Gastrocnemius medialis (tissue), 4 donors: Measurements from ENCODE around the gene LPA. TPM values are rescaled to one million over a fixed set of nuclear protein-coding genes. Genes with fewer than 3 reads are reported as not detected.
A peak's percentile ranks its signal among the peaks of the same experiment; 100 is the strongest.
"Not testable (repeated sequence)": the region's sequence is repeated elsewhere in the genome, so short reads cannot be mapped to it uniquely, and the experiment has no call there.

Source experiments
- ATAC-seq, 2 donors: fragments of 150-250 bp; one replicate each; pipeline ENCODE4 v1.9.1; 2016
- DNase-seq, 2 donors: peaks; one replicate each; pipeline ENCODE4 v3.0.0-alpha.2; 2019
- H3K27ac ChIP-seq, 4 donors: fragments of 200-600 bp; sonication (generic); 1 replicate in 1 of 4; 2 replicates in 3 of 4; pipeline ENCODE4 v1.5.1; 2016 to 2018; ENCODE audit warnings: mild to moderate bottlenecking in 2 of 4, moderate library complexity in 1 of 4
- H3K27me3 ChIP-seq, 3 donors: fragments of 200-600 bp; sonication (generic) in 2 of 3; 1 replicate in 1 of 3; 2 replicates in 2 of 3; pipeline versions ENCODE4 v1.5.1 to v1.6.0; 2016 to 2019; ENCODE audit warnings: mild to moderate bottlenecking in 1 of 3, moderate library complexity in 1 of 3
- H3K36me3 ChIP-seq, 2 donors: fragments of 200-600 bp; sonication (generic) in 1 of 2; one replicate each; pipeline ENCODE4 v1.5.1; 2017 to 2018
- H3K4me1 ChIP-seq, 2 donors: fragments of 200-600 bp; sonication (generic) in 1 of 2; one replicate each; pipeline ENCODE4 v1.5.1; 2016 to 2017; ENCODE audit warnings: mild to moderate bottlenecking in 2 of 2
- H3K4me3 ChIP-seq, 4 donors: fragments of 200-600 bp; sonication (generic) in 3 of 4; 1 replicate in 1 of 4; 2 replicates in 3 of 4; pipeline ENCODE4 v1.5.1; 2016 to 2019; ENCODE audit warnings: mild to moderate bottlenecking in 2 of 4
- H3K9me3 ChIP-seq, 3 donors: fragments of 200-600 bp; sonication (generic) in 2 of 3; 1 replicate in 1 of 3; 2 replicates in 2 of 3; pipeline ENCODE4 v1.5.1; 2016 to 2019
- POLR2A ChIP-seq, 2 donors: fragments of 450-650 bp; IDR thresholded peaks; one replicate each; pipeline ENCODE4 v1.6.1; 2017; ENCODE audit warnings: antibody characterized with exemption in 2 of 2, mild to moderate bottlenecking in 2 of 2, moderate library complexity in 2 of 2
- in situ Hi-C, 4 donors: fragments of 200-750 bp; cut with MboI; loops; one replicate each; pipeline versions ENCODE4 v1.15.0 to v1.8.0; 2017; ENCODE audit warnings: low sequenced_read_pairs in 4 of 4
- intact Hi-C: fragments of 100-400 bp; cut with DNase I; formaldehyde crosslinking; loops from one replicate; pipeline ENCODE4 v1.15.1; 2023; ENCODE audit warnings: low total_unique reads
- total RNA-seq, 4 donors: library from RNA; depleted of rRNA; stranded (reverse); fragments of >200 nt; gene quantifications; one replicate each; pipeline versions ENCODE4 v1.1.0 to v1.2.3, GENCODE V29; 2016
- TF ChIP-seq, protein P1 (sequence below), 5 experiments: fragments of 450-650 bp in 3 of 5; fragments of 200-600 bp in 2 of 5; sonication (generic) in 2 of 5; IDR thresholded peaks in 4 of 5; conservative IDR thresholded peaks in 1 of 5; 1 replicate in 4 of 5; 2 replicates in 1 of 5; pipeline ENCODE4 v1.5.1; 2016 to 2019; ENCODE audit warnings: antibody characterized with exemption in 5 of 5, mild to moderate bottlenecking in 3 of 5, moderate library complexity in 3 of 5

LPA gene
- total RNA-seq, 4 donors from 2014 or later: not detected

DNA sequence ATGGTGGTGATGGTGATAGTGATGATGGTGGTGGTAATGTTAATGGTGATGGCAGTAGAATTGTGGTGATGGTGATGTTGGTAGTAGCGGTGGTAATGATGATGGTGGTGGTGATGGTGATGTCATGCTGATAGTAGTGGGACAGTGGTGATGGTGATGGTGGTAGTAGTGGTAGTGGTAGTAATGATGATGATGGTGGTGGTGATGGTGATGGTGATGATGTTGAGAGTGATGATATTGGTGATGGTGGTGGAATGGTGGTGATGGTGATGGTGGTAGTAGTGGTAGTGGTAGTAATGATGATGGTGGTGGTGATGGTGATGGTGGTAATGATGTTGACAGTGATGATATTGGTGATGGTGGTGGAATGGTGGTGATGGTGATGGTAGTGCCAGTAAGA lies 128.8 kb downstream of the LPA start:
- Histone ChIP-seq H3K4me1 (peaks cover 0 to 3% of the 10 kb centered on the region in 2 donors), H3K27me3 (peaks cover 0 to 3% (median 0%) of the 10 kb centered on the region in 3 donors), H3K9me3 (no peaks in the 10 kb centered on the region), H3K36me3 (no peaks in the 10 kb centered on the region), H3K4me3 (no peak overlapping the region), H3K27ac (no peak overlapping the region)
- no peak for DNase-seq
- in situ Hi-C loops (no loop called here), intact Hi-C loops (loop anchor here (10.0 kb wide), 1 partner anchor 400 kb away; no protein-coding TSS in a partner anchor)
- ATAC-seq: no peak
- TF ChIP-seq, protein P1, sequence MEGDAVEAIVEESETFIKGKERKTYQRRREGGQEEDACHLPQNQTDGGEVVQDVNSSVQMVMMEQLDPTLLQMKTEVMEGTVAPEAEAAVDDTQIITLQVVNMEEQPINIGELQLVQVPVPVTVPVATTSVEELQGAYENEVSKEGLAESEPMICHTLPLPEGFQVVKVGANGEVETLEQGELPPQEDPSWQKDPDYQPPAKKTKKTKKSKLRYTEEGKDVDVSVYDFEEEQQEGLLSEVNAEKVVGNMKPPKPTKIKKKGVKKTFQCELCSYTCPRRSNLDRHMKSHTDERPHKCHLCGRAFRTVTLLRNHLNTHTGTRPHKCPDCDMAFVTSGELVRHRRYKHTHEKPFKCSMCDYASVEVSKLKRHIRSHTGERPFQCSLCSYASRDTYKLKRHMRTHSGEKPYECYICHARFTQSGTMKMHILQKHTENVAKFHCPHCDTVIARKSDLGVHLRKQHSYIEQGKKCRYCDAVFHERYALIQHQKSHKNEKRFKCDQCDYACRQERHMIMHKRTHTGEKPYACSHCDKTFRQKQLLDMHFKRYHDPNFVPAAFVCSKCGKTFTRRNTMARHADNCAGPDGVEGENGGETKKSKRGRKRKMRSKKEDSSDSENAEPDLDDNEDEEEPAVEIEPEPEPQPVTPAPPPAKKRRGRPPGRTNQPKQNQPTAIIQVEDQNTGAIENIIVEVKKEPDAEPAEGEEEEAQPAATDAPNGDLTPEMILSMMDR (IDR thresholded peaks at IDR 0.05 in 4 of 5, conservative IDR thresholded peaks at IDR 0.05 in 1 of 5): no peak
- no peak for TF ChIP-seq POLR2A (IDR thresholded peaks at IDR 0.05)

- no peak for TF ChIP-seq POLR2A (IDR thresholded peaks at IDR 0.05)
- TF ChIP-seq, protein P1 (IDR thresholded peaks at IDR 0.05 in 4 of 5, conservative IDR thresholded peaks at IDR 0.05 in 1 of 5): peak; percentile 82 to 92 (median 85)
- Histone ChIP-seq H3K27me3 (peaks cover 0 to 3% (median 0%) of the 10 kb centered on the region in 3 donors), H3K4me3 (no peak overlapping the region), H3K4me1 (peaks cover 0 to 3% of the 10 kb centered on the region in 2 donors), H3K36me3 (no peaks in the 10 kb centered on the region), H3K27ac (no peak overlapping the region), H3K9me3 (no peaks in the 10 kb centered on the region)
- intact Hi-C loops (loop anchor here (1.0 to 10.0 kb wide), 2 partner anchors 14 to 399 kb away; no protein-coding TSS in a partner anchor), in situ Hi-C loops (no loop called here)
- ATAC-seq: peak in 1 of 2 donors; percentile 66
- peak in 1 of 2 donors; percentile 25 for DNase-seq
These were observed 129.9 kb downstream of the LPA start for GRCh38 chr6:160534050-160534696.

DNA sequence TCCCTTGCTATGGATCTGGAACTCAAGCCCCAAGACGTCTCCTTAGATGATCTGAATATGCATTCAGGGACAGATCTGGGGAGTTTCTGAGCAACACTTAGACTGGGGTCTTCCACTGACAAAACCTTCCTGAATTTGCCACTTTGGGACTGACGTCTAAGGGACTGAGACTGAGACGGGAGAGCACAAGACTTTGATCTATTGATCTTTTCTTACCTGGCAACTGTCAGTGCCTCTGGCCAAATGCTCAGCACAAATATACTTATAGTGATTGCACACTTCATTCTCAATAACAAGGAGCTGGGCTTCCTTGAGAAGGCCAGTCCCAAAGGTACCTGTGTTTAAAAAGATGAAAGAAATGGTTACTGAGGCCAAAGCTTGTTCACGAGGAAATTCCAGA lies 131.8 kb downstream of the LPA start:
- peaks cover 0 to 3% of the 10 kb centered on the region in 2 donors for H3K4me1 ChIP-seq
- intact Hi-C loops (loop anchor here (10.0 kb wide), 1 partner anchor 398 kb away; no protein-coding TSS in a partner anchor), in situ Hi-C loops (no loop called here)
- TF ChIP-seq POLR2A (IDR thresholded peaks at IDR 0.05): no peak
- TF ChIP-seq, protein P1 (IDR thresholded peaks at IDR 0.05 in 4 of 5, conservative IDR thresholded peaks at IDR 0.05 in 1 of 5): no peak
- H3K9me3 ChIP-seq: no peaks in the 10 kb centered on the region
- no peak overlapping the region for H3K4me3 ChIP-seq
- no peak overlapping the region for H3K27ac ChIP-seq
- no peaks in the 10 kb centered on the region for H3K36me3 ChIP-seq
- DNase-seq (no peak), ATAC-seq (no peak)
- peaks cover 0 to 3% (median 0%) of the 10 kb centered on the region in 3 donors for H3K27me3 ChIP-seq

DNA sequence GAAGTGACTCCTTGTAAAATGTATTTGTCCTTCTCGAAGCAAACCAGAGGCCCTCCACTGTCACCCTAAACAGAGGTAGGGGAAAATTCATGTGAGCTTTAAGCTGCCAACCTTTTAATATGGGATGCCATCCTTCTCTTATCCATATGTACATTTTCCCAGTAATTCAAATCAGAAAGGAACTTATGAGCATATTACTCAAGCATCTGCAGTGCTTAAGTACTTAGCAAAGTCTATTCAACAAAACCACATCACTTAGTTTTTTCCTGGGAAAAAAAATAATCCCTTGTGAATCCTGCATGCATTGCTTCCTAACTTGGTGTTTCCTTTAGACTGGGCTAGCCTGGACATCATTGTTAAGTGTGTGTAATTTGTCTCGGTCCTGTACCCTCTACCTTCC lies 132.2 kb downstream of the LPA start:
- H3K4me3 ChIP-seq: no peak overlapping the region
- H3K27ac ChIP-seq: no peak overlapping the region
- peaks cover 0 to 3% (median 0%) of the 10 kb centered on the region in 3 donors for H3K27me3 ChIP-seq
- in situ Hi-C loops: no loop called here
- H3K9me3 ChIP-seq: no peaks in the 10 kb centered on the region
- no peak for ATAC-seq
- intact Hi-C loops: loop anchor here (10.0 kb wide), 1 partner anchor 397 kb away; no protein-coding TSS in a partner anchor
- peaks cover 0 to 3% of the 10 kb centered on the region in 2 donors for H3K4me1 ChIP-seq
- no peak for DNase-seq
- TF ChIP-seq, protein P1 (IDR thresholded peaks at IDR 0.05 in 4 of 5, conservative IDR thresholded peaks at IDR 0.05 in 1 of 5): no peak
- no peak for TF ChIP-seq POLR2A (IDR thresholded peaks at IDR 0.05)
- no peaks in the 10 kb centered on the region for H3K36me3 ChIP-seq

GRCh38 chr6:160529524-160529923 lies 134.6 kb downstream of the LPA start:
- H3K27ac ChIP-seq, H3K9me3 ChIP-seq, H3K4me3 ChIP-seq, H3K4me1 ChIP-seq, H3K27me3 ChIP-seq, ATAC-seq, in situ Hi-C loops, DNase-seq, intact Hi-C loops, H3K36me3 ChIP-seq: not testable (repeated sequence)
